GM12874 (cell line): ENCODE results near the gene MROH9.

Experiments
- TF ChIP-seq, protein P1 (sequence below): IDR thresholded peaks from 2 replicates; pipeline ENCODE4 v1.5.1; 2011; ENCODE audit warnings: low read depth, mild to moderate bottlenecking, control low read depth, low read length, moderate library complexity; ENCODE audit not compliant: insufficient read depth

The MROH9 gene

DNA sequence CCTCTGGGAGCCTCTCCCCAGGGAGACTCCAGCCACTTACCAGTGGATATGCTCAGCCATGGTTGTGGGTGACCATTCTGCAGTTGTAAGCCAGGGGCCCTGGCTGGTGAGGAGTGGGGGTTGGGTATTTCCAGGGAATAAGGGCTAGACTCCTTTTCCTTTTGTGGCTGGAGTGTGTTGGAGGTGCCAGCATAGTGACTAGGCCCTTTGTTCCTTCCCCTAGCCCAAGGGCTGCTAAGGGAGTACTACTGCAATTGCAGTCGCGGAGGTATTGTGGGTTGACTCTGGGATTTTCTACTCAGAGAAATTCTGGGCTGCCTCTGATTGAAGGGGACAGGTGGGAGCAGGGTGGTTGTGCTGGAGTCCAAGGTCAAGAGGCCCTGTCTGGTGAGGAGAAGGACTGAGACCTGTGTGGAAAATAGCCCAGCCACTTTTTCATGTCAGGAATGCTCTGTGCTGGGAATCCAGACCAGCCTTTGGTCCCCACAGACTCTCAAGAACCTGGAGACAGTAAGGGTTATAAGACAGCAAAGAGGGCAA lies 43.1 kb downstream of the MROH9 start:
- TF ChIP-seq, protein P1, sequence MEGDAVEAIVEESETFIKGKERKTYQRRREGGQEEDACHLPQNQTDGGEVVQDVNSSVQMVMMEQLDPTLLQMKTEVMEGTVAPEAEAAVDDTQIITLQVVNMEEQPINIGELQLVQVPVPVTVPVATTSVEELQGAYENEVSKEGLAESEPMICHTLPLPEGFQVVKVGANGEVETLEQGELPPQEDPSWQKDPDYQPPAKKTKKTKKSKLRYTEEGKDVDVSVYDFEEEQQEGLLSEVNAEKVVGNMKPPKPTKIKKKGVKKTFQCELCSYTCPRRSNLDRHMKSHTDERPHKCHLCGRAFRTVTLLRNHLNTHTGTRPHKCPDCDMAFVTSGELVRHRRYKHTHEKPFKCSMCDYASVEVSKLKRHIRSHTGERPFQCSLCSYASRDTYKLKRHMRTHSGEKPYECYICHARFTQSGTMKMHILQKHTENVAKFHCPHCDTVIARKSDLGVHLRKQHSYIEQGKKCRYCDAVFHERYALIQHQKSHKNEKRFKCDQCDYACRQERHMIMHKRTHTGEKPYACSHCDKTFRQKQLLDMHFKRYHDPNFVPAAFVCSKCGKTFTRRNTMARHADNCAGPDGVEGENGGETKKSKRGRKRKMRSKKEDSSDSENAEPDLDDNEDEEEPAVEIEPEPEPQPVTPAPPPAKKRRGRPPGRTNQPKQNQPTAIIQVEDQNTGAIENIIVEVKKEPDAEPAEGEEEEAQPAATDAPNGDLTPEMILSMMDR = no peak

DNA sequence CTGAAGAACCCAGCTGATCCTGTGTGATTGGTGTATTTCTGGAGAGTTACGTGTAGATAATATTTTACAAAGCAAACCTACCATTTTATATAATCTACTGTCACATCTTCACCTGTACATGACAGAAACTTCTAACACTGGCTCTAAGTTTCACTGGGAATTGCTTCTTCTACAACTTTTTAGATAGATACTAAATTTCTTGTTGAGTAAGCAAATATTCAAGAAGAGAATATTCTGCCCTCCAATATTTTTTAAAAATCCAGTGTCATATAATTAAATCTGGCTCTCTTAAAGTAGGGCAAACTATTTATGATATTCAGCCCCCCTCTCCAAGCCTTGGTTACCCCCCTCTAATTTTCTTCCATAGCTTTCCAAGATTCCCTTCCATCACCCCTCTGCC lies 50.1 kb downstream of the MROH9 start:
- TF ChIP-seq, protein P1 = no peak

DNA sequence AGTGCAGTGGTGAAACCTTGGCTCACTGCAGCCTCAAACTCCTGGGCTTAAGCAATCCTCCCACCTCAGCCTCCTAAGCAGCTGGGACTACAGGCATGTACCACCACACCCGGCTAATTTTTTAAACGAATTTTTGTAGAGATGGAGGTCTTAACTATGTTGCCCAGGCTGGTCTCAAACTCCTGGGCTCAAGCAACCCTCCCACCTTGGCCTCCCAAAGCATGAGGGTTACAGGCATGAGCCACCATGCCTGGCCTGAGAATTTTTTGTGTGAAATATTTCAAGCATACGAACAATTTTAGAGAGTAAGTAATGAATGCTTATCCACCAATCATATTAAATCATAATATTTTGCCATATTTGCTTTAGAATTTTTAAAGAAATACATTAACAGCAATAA lies 51.6 kb downstream of the MROH9 start:
- TF ChIP-seq, protein P1 = no peak

DNA sequence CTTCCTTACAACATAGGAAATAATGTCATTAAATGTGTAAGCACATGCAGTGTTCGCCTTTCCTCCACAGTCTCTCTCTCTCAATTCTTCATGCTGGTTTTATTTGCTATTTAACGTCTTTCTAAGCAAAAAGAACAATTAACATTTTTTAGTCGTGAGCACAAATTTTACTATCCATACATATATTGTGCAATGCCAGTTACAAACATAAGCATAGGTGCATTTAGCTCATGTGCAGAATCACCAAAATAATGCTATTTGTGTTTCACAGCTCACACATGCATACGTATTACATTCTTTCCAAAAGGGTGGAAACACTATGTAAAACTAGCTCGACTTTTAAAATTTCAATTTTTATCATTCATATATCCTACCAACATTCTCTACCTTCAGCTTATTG lies 52.1 kb downstream of the MROH9 start:
- TF ChIP-seq, protein P1 = no peak

DNA sequence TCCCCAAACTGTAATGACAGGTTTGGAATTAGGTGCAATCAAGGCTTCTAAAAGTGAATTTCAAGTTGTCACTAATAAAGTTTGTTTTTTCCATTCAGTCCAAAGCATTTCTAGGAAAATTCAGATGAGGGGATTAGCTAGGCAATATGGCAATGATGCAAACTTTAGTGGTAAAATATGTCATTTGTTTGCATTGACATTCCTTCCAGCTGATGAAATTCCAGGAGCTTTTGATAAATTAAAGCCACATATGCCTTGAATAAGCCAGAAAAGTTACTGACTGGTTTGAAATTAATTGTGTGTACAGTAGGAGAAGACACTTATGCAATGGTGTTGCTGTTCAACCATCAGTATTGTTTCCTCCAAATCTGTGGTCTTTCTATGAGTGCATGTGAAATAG lies 57.8 kb downstream of the MROH9 start:
- TF ChIP-seq, protein P1 = no peak

DNA sequence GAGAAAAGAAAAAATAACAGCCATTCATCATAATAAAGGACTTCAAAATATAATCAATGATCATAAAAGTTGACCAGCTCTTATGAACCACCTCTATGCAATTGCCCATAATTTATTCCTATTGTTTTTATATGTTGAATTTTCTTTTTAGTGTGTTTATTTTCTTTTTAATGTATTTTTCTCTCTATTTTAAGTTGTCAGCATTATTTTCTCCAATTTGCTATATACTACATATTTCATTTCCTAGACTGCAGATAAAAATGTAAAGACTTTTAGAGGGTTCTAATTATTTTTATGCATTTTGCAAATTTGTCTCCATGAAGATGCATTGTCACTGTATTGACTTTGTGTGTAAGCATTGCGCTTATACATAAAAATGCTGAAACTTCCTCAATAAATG lies 58.4 kb downstream of the MROH9 start:
- TF ChIP-seq, protein P1 = no peak

DNA sequence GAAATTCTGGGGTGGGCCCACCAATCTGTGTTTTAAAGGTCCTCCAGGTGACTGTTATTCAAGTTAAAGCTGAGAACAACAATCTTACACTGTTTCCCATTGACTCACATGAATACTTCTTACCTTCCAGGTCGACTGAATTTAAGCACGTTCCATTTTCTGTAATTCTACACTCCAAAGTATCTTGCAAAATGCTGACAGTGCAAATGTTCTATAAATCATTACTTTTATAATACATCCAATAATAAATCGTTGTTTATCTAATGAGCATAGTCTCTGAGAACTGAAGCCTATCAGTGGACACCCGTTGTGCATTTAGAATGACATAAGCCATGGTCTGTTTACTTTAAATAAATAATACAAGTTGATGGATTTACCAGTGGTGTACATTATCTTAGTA lies 79.5 kb downstream of the MROH9 start:
- TF ChIP-seq, protein P1 = no peak
